Kidney capillary endothelial cell (primary cell): ENCODE data around the gene SCML2.
"Not testable (repeated sequence)": the region's sequence is repeated elsewhere in the genome, so short reads cannot be mapped to it uniquely, and the experiment has no call there.

ENCODE experiments used
- DNase-seq: peaks from one replicate; pipeline ENCODE4 v3.0.0-alpha.2; 2018; ENCODE audit warnings: low spot score

Gene SCML2

GRCh38 chrX:18271309-18271708 is 83.2 kb downstream of the SCML2 start:
- no peak for DNase-seq

- no peak for DNase-seq
Observed at GRCh38 chrX:18255059-18255458, 99.4 kb downstream of the SCML2 start.

GRCh38 chrX:18252644-18253359 is 101.7 kb downstream of the SCML2 start:
- no peak for DNase-seq

GRCh38 chrX:18229646-18230045 is 124.8 kb downstream of the SCML2 start:
- not testable (repeated sequence) for DNase-seq

- DNase-seq, result no peak
Observed at GRCh38 chrX:18228069-18228468, 126.4 kb downstream of the SCML2 start.

GRCh38 chrX:18227458-18227857 is 127.0 kb downstream of the SCML2 start:
- DNase-seq, result no peak

GRCh38 chrX:18220786-18221185 is 133.7 kb downstream of the SCML2 start, which contains the start of gene BEND2:
TSS of gene BEND2 (minus strand) at chrX:18220886. CDS start at chrX:18220750, 136 bp downstream.
- no peak for DNase-seq

- DNase-seq, result peak; percentile 12
Observed at GRCh38 chrX:18210470-18210869, 144.0 kb downstream of the SCML2 start.

GRCh38 chrX:18206657-18207056 is 147.8 kb downstream of the SCML2 start:
- DNase-seq, result no peak

- DNase-seq, result peak; percentile 56
Observed at GRCh38 chrX:18203631-18204030, 150.9 kb downstream of the SCML2 start.

GRCh38 chrX:18194688-18195087 is 159.8 kb downstream of the SCML2 start:
- DNase-seq, result no peak
